GM23338 (cell line): ENCODE data around the gene TMEM231. TPM values are rescaled to one million over a fixed set of nuclear protein-coding genes. Genes with fewer than 3 reads are reported as not detected.

Experiments used
- CREB1 ChIP-seq: fragments of 250-450 bp; sonication (Bioruptor Pico); IDR thresholded peaks from 2 replicates; pipeline ENCODE4 v1.5.0; 2020; ENCODE audit warnings: low read depth, mild to moderate bottlenecking, moderate library complexity
- CTCF ChIP-seq, 2 experiments: fragments of 200-600 bp in 1 of 2; sonication (generic) in 1 of 2; conservative IDR thresholded peaks; 2 replicates each; pipeline versions ENCODE4 v1.5.1 to v1.6.1; 2016 to 2017; ENCODE audit warnings: antibody characterized with exemption in 2 of 2, low read depth in 2 of 2, mild to moderate bottlenecking in 2 of 2, moderate library complexity in 1 of 2
- ETS1 ChIP-seq: IDR thresholded peaks from 2 replicates; pipeline ENCODE4 v1.6.1; 2016; ENCODE audit warnings: antibody characterized with exemption
- EZH2 ChIP-seq: fragments of 200-600 bp; sonication (generic); IDR thresholded peaks from one replicate; pipeline ENCODE4 v1.8.0; 2017; ENCODE audit warnings: antibody characterized with exemption, mild to moderate bottlenecking, low read depth; ENCODE audit not compliant: unreplicated experiment
- JUNB ChIP-seq: IDR thresholded peaks from one replicate; pipeline ENCODE4 v1.6.1; 2016; ENCODE audit warnings: antibody characterized with exemption; ENCODE audit not compliant: unreplicated experiment
- NANOG ChIP-seq: IDR thresholded peaks from 2 replicates; pipeline ENCODE4 v1.6.1; 2016; ENCODE audit warnings: antibody characterized with exemption, borderline replicate concordance
- STAT1 ChIP-seq: IDR thresholded peaks from one replicate; pipeline ENCODE4 v1.6.1; 2016; ENCODE audit warnings: antibody characterized with exemption; ENCODE audit not compliant: unreplicated experiment
- ZNF114 ChIP-seq: fragments of 250-450 bp; sonication (Bioruptor Pico); IDR thresholded peaks from 2 replicates; pipeline ENCODE4 v1.5.0; 2020; ENCODE audit warnings: mild to moderate bottlenecking, moderate library complexity
- ZNF331 ChIP-seq: fragments of 250-450 bp; sonication (Bioruptor Pico); IDR thresholded peaks from 2 replicates; pipeline ENCODE4 v1.5.0; 2020; ENCODE audit warnings: low read depth, mild to moderate bottlenecking, moderate library complexity
- polyA plus RNA-seq: library from polyadenylated mRNA; unstranded; fragments of >200 nt; fragmentation: Nextera tagmentation; extraction: Ambion mirVana; gene quantifications from 2 replicates; pipeline ENCODE4 v1.2.1, GENCODE V29; 2016
- total RNA-seq: library from RNA; depleted of rRNA; stranded (reverse); fragments of >200 nt; shearing (Covaris generic); gene quantifications from 2 replicates; pipeline ENCODE4 v1.2.3, GENCODE V29; 2014
- TF ChIP-seq, protein P1 (sequence below): fragments of 250-450 bp; sonication (Bioruptor Pico); IDR thresholded peaks from 2 replicates; pipeline ENCODE4 v1.5.0; 2020; ENCODE audit warnings: mild to moderate bottlenecking, moderate library complexity

Gene TMEM231
- total and polyA plus RNA-seq, 2 experiments from 2014 or later: 5.3 to 19.9 TPM

DNA sequence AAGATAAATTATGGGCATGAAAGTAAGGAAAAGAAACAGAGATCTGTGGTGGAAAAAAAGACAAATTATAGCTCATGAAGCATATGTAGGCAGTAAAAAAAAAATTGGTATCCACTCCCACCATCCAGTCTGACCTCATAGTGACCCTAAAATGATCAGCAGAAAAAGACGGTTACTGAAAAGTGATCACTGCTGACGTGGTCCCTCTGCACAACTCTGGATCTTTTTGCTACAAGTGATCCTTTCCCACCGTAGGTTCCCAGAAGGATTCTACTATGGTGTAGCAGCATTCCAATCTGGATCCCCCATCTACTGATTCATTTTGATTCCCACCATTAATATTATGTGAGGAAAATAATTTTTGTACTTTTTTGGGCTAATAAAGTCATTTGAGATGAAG lies 49.9 kb downstream of the TMEM231 start (continued):
- TF ChIP-seq, protein P1, sequence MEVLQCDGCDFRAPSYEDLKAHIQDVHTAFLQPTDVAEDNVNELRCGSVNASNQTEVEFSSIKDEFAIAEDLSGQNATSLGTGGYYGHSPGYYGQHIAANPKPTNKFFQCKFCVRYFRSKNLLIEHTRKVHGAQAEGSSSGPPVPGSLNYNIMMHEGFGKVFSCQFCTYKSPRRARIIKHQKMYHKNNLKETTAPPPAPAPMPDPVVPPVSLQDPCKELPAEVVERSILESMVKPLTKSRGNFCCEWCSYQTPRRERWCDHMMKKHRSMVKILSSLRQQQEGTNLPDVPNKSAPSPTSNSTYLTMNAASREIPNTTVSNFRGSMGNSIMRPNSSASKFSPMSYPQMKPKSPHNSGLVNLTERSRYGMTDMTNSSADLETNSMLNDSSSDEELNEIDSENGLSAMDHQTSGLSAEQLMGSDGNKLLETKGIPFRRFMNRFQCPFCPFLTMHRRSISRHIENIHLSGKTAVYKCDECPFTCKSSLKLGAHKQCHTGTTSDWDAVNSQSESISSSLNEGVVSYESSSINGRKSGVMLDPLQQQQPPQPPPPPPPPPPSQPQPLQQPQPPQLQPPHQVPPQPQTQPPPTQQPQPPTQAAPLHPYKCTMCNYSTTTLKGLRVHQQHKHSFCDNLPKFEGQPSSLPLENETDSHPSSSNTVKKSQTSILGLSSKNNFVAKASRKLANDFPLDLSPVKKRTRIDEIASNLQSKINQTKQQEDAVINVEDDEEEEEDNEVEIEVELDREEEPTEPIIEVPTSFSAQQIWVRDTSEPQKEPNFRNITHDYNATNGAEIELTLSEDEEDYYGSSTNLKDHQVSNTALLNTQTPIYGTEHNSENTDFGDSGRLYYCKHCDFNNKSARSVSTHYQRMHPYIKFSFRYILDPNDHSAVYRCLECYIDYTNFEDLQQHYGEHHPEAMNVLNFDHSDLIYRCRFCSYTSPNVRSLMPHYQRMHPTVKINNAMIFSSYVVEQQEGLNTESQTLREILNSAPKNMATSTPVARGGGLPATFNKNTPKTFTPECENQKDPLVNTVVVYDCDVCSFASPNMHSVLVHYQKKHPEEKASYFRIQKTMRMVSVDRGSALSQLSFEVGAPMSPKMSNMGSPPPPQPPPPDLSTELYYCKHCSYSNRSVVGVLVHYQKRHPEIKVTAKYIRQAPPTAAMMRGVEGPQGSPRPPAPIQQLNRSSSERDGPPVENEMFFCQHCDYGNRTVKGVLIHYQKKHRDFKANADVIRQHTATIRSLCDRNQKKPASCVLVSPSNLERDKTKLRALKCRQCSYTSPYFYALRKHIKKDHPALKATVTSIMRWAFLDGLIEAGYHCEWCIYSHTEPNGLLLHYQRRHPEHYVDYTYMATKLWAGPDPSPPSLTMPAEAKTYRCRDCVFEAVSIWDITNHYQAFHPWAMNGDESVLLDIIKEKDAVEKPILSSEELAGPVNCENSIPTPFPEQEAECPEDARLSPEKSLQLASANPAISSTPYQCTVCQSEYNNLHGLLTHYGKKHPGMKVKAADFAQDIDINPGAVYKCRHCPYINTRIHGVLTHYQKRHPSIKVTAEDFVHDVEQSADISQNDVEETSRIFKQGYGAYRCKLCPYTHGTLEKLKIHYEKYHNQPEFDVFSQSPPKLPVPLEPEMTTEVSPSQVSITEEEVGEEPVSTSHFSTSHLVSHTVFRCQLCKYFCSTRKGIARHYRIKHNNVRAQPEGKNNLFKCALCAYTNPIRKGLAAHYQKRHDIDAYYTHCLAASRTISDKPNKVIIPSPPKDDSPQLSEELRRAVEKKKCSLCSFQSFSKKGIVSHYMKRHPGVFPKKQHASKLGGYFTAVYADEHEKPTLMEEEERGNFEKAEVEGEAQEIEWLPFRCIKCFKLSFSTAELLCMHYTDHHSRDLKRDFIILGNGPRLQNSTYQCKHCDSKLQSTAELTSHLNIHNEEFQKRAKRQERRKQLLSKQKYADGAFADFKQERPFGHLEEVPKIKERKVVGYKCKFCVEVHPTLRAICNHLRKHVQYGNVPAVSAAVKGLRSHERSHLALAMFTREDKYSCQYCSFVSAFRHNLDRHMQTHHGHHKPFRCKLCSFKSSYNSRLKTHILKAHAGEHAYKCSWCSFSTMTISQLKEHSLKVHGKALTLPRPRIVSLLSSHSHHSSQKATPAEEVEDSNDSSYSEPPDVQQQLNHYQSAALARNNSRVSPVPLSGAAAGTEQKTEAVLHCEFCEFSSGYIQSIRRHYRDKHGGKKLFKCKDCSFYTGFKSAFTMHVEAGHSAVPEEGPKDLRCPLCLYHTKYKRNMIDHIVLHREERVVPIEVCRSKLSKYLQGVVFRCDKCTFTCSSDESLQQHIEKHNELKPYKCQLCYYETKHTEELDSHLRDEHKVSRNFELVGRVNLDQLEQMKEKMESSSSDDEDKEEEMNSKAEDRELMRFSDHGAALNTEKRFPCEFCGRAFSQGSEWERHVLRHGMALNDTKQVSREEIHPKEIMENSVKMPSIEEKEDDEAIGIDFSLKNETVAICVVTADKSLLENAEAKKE (CRISPR knock-in tag): no peak
- TF ChIP-seq ZNF114 (CRISPR knock-in tag) (no peak), NANOG (no peak), EZH2 (no peak), STAT1 (no peak), ETS1 (no peak), CREB1 (CRISPR knock-in tag) (no peak), ZNF331 (CRISPR knock-in tag) (no peak), CTCF (conservative IDR thresholded peaks at IDR 0.05; ENCODE audit: low read depth in 2 of 2) (no peak), JUNB (no peak)
